Nephron (organoid): ENCODE data around the gene ADARB1.

Source experiments
- H3K27ac Mint-ChIP-seq, 3 experiments: 2 replicates each; pipeline ENCODE4 v1.8.0; 2020; ENCODE audit warnings: mixed read lengths in 3 of 3, mild to moderate bottlenecking in 2 of 3, moderate library complexity in 1 of 3
- H3K27me3 Mint-ChIP-seq: 2 replicates; pipeline ENCODE4 v1.8.0; 2021; ENCODE audit warnings: low read depth, mild to moderate bottlenecking, moderate library complexity, mixed read lengths
- H3K36me3 Mint-ChIP-seq: 2 replicates; pipeline ENCODE4 v1.8.0; 2020; ENCODE audit warnings: low read depth, mixed read lengths
- H3K4me1 Mint-ChIP-seq: 2 replicates; pipeline ENCODE4 v1.8.0; 2020; ENCODE audit warnings: mixed read lengths
- H3K4me3 Mint-ChIP-seq, 3 experiments: 2 replicates each; pipeline ENCODE4 v1.8.0; 2020; ENCODE audit warnings: mild to moderate bottlenecking in 3 of 3, mixed read lengths in 3 of 3, moderate library complexity in 2 of 3
- H3K9me3 Mint-ChIP-seq: 2 replicates; pipeline ENCODE4 v1.8.0; 2020; ENCODE audit warnings: mixed read lengths
- CTCF ChIP-seq, 3 experiments: fragments of 200-600 bp; sonication (generic); IDR thresholded peaks; one replicate each; pipeline ENCODE4 v1.5.0; 2021; ENCODE audit warnings: antibody characterized with exemption in 3 of 3; ENCODE audit not compliant: unreplicated experiment in 3 of 3

Gene ADARB1

GRCh38 chr21:45041984-45042663, 32.3 kb upstream of the ADARB1 start:
- Mint-ChIP-seq H3K4me1 (peaks cover 11% of the 10 kb centered on the region), H3K9me3 (peaks cover 17% of the 10 kb centered on the region), H3K27ac (no peak overlapping the region), H3K36me3 (no peaks in the 10 kb centered on the region), H3K27me3 (peaks cover 30% of the 10 kb centered on the region), H3K4me3 (no peak overlapping the region)
- TF ChIP-seq CTCF (IDR thresholded peaks at IDR 0.05; ENCODE audit: unreplicated experiment in 3 of 3), result no peak

- no peak for TF ChIP-seq CTCF (IDR thresholded peaks at IDR 0.05; ENCODE audit: unreplicated experiment in 3 of 3)
- Mint-ChIP-seq H3K9me3 (peaks cover 20% of the 10 kb centered on the region), H3K36me3 (no peaks in the 10 kb centered on the region), H3K4me3 (no peak overlapping the region), H3K4me1 (peaks cover 11% of the 10 kb centered on the region), H3K27me3 (peaks cover 31% of the 10 kb centered on the region), H3K27ac (no peak overlapping the region)
Measured at GRCh38 chr21:45042664-45043161, 31.7 kb upstream of the ADARB1 start.

GRCh38 chr21:45043541-45044020, 30.8 kb upstream of the ADARB1 start:
- no peak for TF ChIP-seq CTCF (IDR thresholded peaks at IDR 0.05; ENCODE audit: unreplicated experiment in 3 of 3)
- no peak overlapping the region for H3K27ac Mint-ChIP-seq
- peaks cover 11% of the 10 kb centered on the region for H3K4me1 Mint-ChIP-seq

GRCh38 chr21:45045481-45045880, 28.9 kb upstream of the ADARB1 start:
- peaks cover 23% of the 10 kb centered on the region for H3K9me3 Mint-ChIP-seq
- no peak overlapping the region for H3K4me3 Mint-ChIP-seq
- H3K36me3 Mint-ChIP-seq, result no peaks in the 10 kb centered on the region
- TF ChIP-seq CTCF (IDR thresholded peaks at IDR 0.05; ENCODE audit: unreplicated experiment in 3 of 3), result no peak
- H3K4me1 Mint-ChIP-seq, result peaks cover 19% of the 10 kb centered on the region
- H3K27ac Mint-ChIP-seq, result no peak overlapping the region
- H3K27me3 Mint-ChIP-seq, result peaks cover 34% of the 10 kb centered on the region

More at GRCh38 chr21:45043541-45044020, 30.8 kb upstream of the ADARB1 start:
- H3K36me3 Mint-ChIP-seq, result no peaks in the 10 kb centered on the region
- H3K4me3 Mint-ChIP-seq, result no peak overlapping the region
- H3K27me3 Mint-ChIP-seq, result peaks cover 35% of the 10 kb centered on the region
- peaks cover 23% of the 10 kb centered on the region for H3K9me3 Mint-ChIP-seq

- Mint-ChIP-seq H3K9me3 (peaks cover 19% of the 10 kb centered on the region), H3K4me3 (no peak overlapping the region), H3K27ac (no peak overlapping the region), H3K36me3 (no peaks in the 10 kb centered on the region), H3K4me1 (peaks cover 23% of the 10 kb centered on the region), H3K27me3 (peaks cover 23% of the 10 kb centered on the region)
- TF ChIP-seq CTCF (IDR thresholded peaks at IDR 0.05; ENCODE audit: unreplicated experiment in 3 of 3), result no peak
Measured at GRCh38 chr21:45047257-45047656, 27.1 kb upstream of the ADARB1 start.
